Sigmoid colon (tissue), 7 donors: ENCODE results near the gene ADGRG2. TPM values are rescaled to one million over a fixed set of nuclear protein-coding genes. Genes with fewer than 3 reads are reported as not detected.

Experiments
- DNase-seq: peaks from one replicate; pipeline ENCODE4 v3.0.0-alpha.2; 2019
- H3K27ac ChIP-seq, 4 donors: fragments of 200-600 bp; sonication (generic); one replicate each; pipeline ENCODE4 v1.5.1; 2016 to 2019; ENCODE audit warnings: mild to moderate bottlenecking in 1 of 4
- H3K27me3 ChIP-seq, 3 donors: fragments of 200-600 bp; sonication (generic); one replicate each; pipeline ENCODE4 v1.5.1; 2019; ENCODE audit warnings: mild to moderate bottlenecking in 1 of 3
- H3K36me3 ChIP-seq, 4 donors: fragments of 200-600 bp; sonication (generic); one replicate each; pipeline ENCODE4 v1.5.1; 2016 to 2019
- H3K4me1 ChIP-seq, 4 donors: fragments of 200-600 bp; sonication (generic); one replicate each; pipeline ENCODE4 v1.5.1; 2017 to 2019
- H3K4me3 ChIP-seq, 4 donors: fragments of 200-600 bp; sonication (generic); one replicate each; pipeline ENCODE4 v1.5.1; 2017 to 2019; ENCODE audit warnings: mild to moderate bottlenecking in 2 of 4, moderate library complexity in 1 of 4
- H3K9me3 ChIP-seq, 4 donors: fragments of 200-600 bp in 3 of 4; sonication (generic) in 3 of 4; one replicate each; pipeline versions ENCODE4 v1.5.1 to v1.6.1; 2013 to 2019
- CTCF ChIP-seq, 4 experiments: fragments of 450-650 bp in 3 of 4; fragments of 200-600 bp in 1 of 4; IDR thresholded peaks; one replicate each; pipeline ENCODE4 v1.5.1; 2016 to 2019; ENCODE audit warnings: antibody characterized with exemption in 4 of 4, mild to moderate bottlenecking in 3 of 4, moderate library complexity in 2 of 4
- EP300 ChIP-seq, 4 donors: sonication (generic); formaldehyde crosslinking; IDR thresholded peaks; one replicate each; pipeline ENCODE4 v1.6.1; 2017; ENCODE audit warnings: antibody characterized with exemption in 4 of 4
- POLR2A ChIP-seq, 2 donors: fragments of 450-650 bp; IDR thresholded peaks; one replicate each; pipeline ENCODE4 v1.6.1; 2016; ENCODE audit warnings: antibody characterized with exemption in 2 of 2, mild to moderate bottlenecking in 2 of 2, moderate library complexity in 2 of 2
- POLR2AphosphoS5 ChIP-seq, 4 donors: sonication (generic); formaldehyde crosslinking; IDR thresholded peaks; one replicate each; pipeline ENCODE4 v1.6.1; 2017; ENCODE audit warnings: antibody characterized with exemption in 4 of 4
- WGBS, 2 donors: extraction: QIAGEN DNeasy Blood & Tissue Kit; methylation state at CpG; one replicate each; pipeline ENCODE4 v1.1.7; 2013; 5-methylcytosine and 5-hydroxymethylcytosine counted together
- intact Hi-C: fragments of 100-400 bp; cut with DNase I; formaldehyde crosslinking; loops from one replicate; pipeline ENCODE4 v1.15.1; 2023
- polyA plus RNA-seq, 3 donors: library from polyadenylated mRNA; stranded (reverse); fragments of 200-250 nt; gene quantifications; one replicate each; pipeline ENCODE4 v1.2.3, GENCODE V29; 2013
- total RNA-seq, 4 donors: library from RNA; depleted of rRNA; stranded (reverse); fragments of >200 nt; gene quantifications; one replicate each; pipeline ENCODE4 v1.1.0, GENCODE V29; 2016
- donor health status: healthy with polysubstance abuse.
- donor health status: Bipolar disorder and iron deficiency.
- donor health status: healthy.

ADGRG2 gene
- total and polyA plus RNA-seq, 7 donors: under 0.01 to 2.5 (median 0.81) TPM; not detected in 1

GRCh38 chrX:19063030-19063429, 59.2 kb downstream of the ADGRG2 start:
- Histone ChIP-seq H3K4me1 (no peaks in the 10 kb centered on the region), H3K27ac (no peak overlapping the region), H3K27me3 (no peaks in the 10 kb centered on the region), H3K4me3 (no peak overlapping the region), H3K9me3 (no peaks in the 10 kb centered on the region), H3K36me3 (no peaks in the 10 kb centered on the region)
- TF ChIP-seq CTCF (IDR thresholded peaks at IDR 0.05) (no peak), POLR2A (IDR thresholded peaks at IDR 0.05) (no peak), EP300 (IDR thresholded peaks at IDR 0.05) (no peak), POLR2AphosphoS5 (IDR thresholded peaks at IDR 0.05) (no peak)
- intact Hi-C loops: no loop called here
- no peak for DNase-seq
- 80 to 93% methylated on average over 8 of the region's 8 CpGs for WGBS, 2 donors

DNA sequence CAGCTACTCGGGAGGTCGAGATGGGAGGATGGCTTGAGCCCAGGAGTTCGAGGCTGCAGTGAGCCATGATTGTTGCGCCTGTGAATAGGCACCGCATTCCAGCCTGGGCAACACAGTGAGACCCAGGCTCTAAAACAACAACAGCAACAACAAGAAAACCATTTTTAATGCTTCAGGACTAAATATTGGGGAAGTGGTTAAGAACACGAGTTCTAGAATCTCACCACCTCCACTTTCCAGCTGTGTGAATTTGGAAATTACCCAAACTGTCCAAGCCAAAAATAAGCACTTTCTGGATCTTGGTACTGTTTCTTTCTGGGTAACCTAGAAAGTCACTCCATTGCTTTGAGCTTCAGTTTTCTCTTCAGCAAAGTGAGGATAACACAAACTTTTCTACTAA, 63.2 kb downstream of the ADGRG2 start:
- Histone ChIP-seq H3K4me3 (no peak overlapping the region), H3K4me1 (no peaks in the 10 kb centered on the region), H3K9me3 (no peaks in the 10 kb centered on the region), H3K36me3 (no peaks in the 10 kb centered on the region), H3K27me3 (no peaks in the 10 kb centered on the region), H3K27ac (no peak overlapping the region)
- WGBS, 2 donors: 90 to 96% methylated on average over 6 of the region's 6 CpGs
- DNase-seq: no peak
- intact Hi-C loops: no loop called here
- TF ChIP-seq POLR2A (IDR thresholded peaks at IDR 0.05): no peak
- no peak for TF ChIP-seq POLR2AphosphoS5 (IDR thresholded peaks at IDR 0.05)
- no peak for TF ChIP-seq CTCF (IDR thresholded peaks at IDR 0.05)
- no peak for TF ChIP-seq EP300 (IDR thresholded peaks at IDR 0.05)

DNA sequence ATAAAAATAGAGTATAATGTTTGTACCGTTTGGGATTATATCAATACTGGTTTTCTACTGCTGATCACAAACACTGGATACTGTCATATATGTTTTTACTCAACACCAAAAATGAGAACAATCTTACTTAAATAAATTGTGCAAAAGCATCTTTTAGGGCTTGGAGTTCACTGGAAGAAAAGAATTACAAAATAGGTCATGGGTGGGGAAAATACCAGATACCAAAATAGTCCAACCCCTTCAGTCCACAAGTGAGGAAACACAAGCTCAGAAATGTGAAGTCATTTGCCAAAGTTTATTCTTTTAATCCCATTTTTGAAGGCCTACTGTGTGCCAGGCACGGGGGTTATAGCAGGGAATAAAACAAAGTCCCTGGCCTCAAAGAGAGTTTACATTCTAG, 64.4 kb downstream of the ADGRG2 start:
- H3K9me3 ChIP-seq: no peaks in the 10 kb centered on the region
- no peak for TF ChIP-seq EP300 (IDR thresholded peaks at IDR 0.05)
- TF ChIP-seq CTCF (IDR thresholded peaks at IDR 0.05): no peak
- TF ChIP-seq POLR2AphosphoS5 (IDR thresholded peaks at IDR 0.05): no peak
- no peak for TF ChIP-seq POLR2A (IDR thresholded peaks at IDR 0.05)
- no peak for DNase-seq
- 57 to 74% methylated on average over 2 of the region's 2 CpGs for WGBS, 2 donors
- H3K4me3 ChIP-seq: no peak overlapping the region
- intact Hi-C loops: no loop called here
- H3K36me3 ChIP-seq: no peaks in the 10 kb centered on the region
- H3K4me1 ChIP-seq: no peaks in the 10 kb centered on the region
- H3K27me3 ChIP-seq: no peaks in the 10 kb centered on the region
- no peak overlapping the region for H3K27ac ChIP-seq

DNA sequence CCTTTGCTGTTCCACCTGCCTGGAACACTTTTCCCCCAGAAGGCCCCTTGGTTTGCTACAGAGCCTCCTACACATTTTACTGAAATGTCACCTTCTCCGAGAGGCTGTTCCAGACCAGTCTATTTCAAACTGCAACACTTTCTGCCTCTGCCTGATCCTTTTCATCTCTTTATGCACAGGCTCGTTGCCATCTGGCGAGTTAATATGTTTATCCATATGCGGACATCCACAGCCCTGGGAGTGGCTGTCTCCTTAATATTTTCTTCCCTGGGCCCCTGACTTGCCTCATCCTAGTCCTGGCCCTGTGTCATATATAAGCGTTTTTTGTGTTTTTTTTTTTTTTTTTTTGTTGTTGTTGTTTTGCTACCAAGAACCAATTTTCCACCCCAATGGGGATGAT, 73.2 kb downstream of the ADGRG2 start:
- WGBS, 2 donors: 89% methylated on average over 5 of the region's 5 CpGs
- H3K27me3 ChIP-seq: no peaks in the 10 kb centered on the region

More for the DNA sequence above, 73.2 kb downstream of the ADGRG2 start:
- Histone ChIP-seq H3K4me1 (no peaks in the 10 kb centered on the region), H3K36me3 (no peaks in the 10 kb centered on the region), H3K9me3 (no peaks in the 10 kb centered on the region), H3K4me3 (no peak overlapping the region), H3K27ac (no peak overlapping the region)
- no peak for TF ChIP-seq POLR2A (IDR thresholded peaks at IDR 0.05)
- no peak for TF ChIP-seq CTCF (IDR thresholded peaks at IDR 0.05)
- TF ChIP-seq EP300 (IDR thresholded peaks at IDR 0.05): no peak
- no peak for TF ChIP-seq POLR2AphosphoS5 (IDR thresholded peaks at IDR 0.05)
- intact Hi-C loops: no loop called here
- DNase-seq: no peak
